SK-N-MC (cell line): ENCODE measurements around the gene ULK2.
"Not testable (repeated sequence)": the region's sequence is repeated elsewhere in the genome, so short reads cannot be mapped to it uniquely, and the experiment has no call there.

Experiments used
- DNase-seq: peaks from one replicate; pipeline ENCODE4 v3.0.0-alpha.2; 2011; ENCODE audit warnings: low read depth, low spot score
- H3K27ac ChIP-seq: fragments of 200-600 bp; sonication (generic); 2 replicates; pipeline ENCODE4 v1.5.1; 2016; ENCODE audit warnings: mixed run types
- H3K36me3 ChIP-seq: fragments of 200-600 bp; sonication (generic); 2 replicates; pipeline ENCODE4 v1.6.1; 2017; ENCODE audit warnings: antibody characterized with exemption, low read length, mixed read lengths; ENCODE audit not compliant: insufficient read depth
- H3K4me3 ChIP-seq: fragments of 200-600 bp; sonication (generic); 2 replicates; pipeline ENCODE4 v1.5.1; 2016
- H3K9ac ChIP-seq: fragments of 200-600 bp; sonication (generic); 2 replicates; pipeline ENCODE4 v1.8.0; 2017; ENCODE audit warnings: mixed run types, mixed read lengths; ENCODE audit not compliant: insufficient read length
- H3K9me3 ChIP-seq: fragments of 200-600 bp; sonication (generic); 2 replicates; pipeline ENCODE4 v1.6.1; 2017; ENCODE audit warnings: low read depth, mild to moderate bottlenecking, antibody characterized with exemption, low read length, moderate library complexity, mixed read lengths
- EZH2 ChIP-seq: fragments of 200-600 bp; sonication (generic); IDR thresholded peaks from one replicate; pipeline ENCODE4 v1.6.1; 2017; ENCODE audit warnings: antibody characterized with exemption
- FOXP2 ChIP-seq: optimal IDR thresholded peaks from 2 replicates; pipeline ENCODE3; 2011; ENCODE audit warnings: mild to moderate bottlenecking, moderate library complexity; ENCODE audit not compliant: insufficient read depth; ENCODE audit errors: extremely low read length, control extremely low read depth
- POLR2AphosphoS5 ChIP-seq: IDR thresholded peaks from 2 replicates; pipeline ENCODE4 v1.6.1; 2012; ENCODE audit warnings: mild to moderate bottlenecking, low read depth, low read length, borderline replicate concordance

ULK2 gene

GRCh38 chr17:19897090-19897837 lies 29.5 kb upstream of the ULK2 start:
- H3K27ac ChIP-seq = no peak overlapping the region
- no peak overlapping the region for H3K4me3 ChIP-seq
- DNase-seq = no peak

GRCh38 chr17:19896679-19897078 lies 28.9 kb upstream of the ULK2 start:
- no peak overlapping the region for H3K4me3 ChIP-seq
- H3K9me3 ChIP-seq = no peaks in the 10 kb centered on the region
- no peaks in the 10 kb centered on the region for H3K36me3 ChIP-seq
- DNase-seq = no peak
- TF ChIP-seq POLR2AphosphoS5 (no peak), EZH2 (no peak), FOXP2 (no peak)
- H3K9ac ChIP-seq = no peak overlapping the region
- no peak overlapping the region for H3K27ac ChIP-seq

More at GRCh38 chr17:19897090-19897837, 29.5 kb upstream of the ULK2 start:
- Histone ChIP-seq H3K9ac (no peak overlapping the region), H3K36me3 (no peaks in the 10 kb centered on the region), H3K9me3 (no peaks in the 10 kb centered on the region)
- TF ChIP-seq EZH2 = no peak
- no peak for TF ChIP-seq POLR2AphosphoS5
- no peak for TF ChIP-seq FOXP2

GRCh38 chr17:19890554-19890953 lies 22.8 kb upstream of the ULK2 start:
- H3K9ac ChIP-seq, DNase-seq, H3K4me3 ChIP-seq, H3K27ac ChIP-seq, H3K36me3 ChIP-seq, H3K9me3 ChIP-seq: not testable (repeated sequence)

GRCh38 chr17:19890001-19890400 lies 22.3 kb upstream of the ULK2 start:
- H3K9me3 ChIP-seq, H3K27ac ChIP-seq, H3K36me3 ChIP-seq, H3K9ac ChIP-seq, DNase-seq, H3K4me3 ChIP-seq: not testable (repeated sequence)

GRCh38 chr17:19886116-19886515 lies 18.4 kb upstream of the ULK2 start:
- Histone ChIP-seq H3K36me3 (no peaks in the 10 kb centered on the region), H3K27ac (no peak overlapping the region), H3K9ac (no peak overlapping the region), H3K4me3 (no peak overlapping the region), H3K9me3 (no peaks in the 10 kb centered on the region)
- TF ChIP-seq FOXP2 (no peak), EZH2 (no peak), POLR2AphosphoS5 (no peak)
- DNase-seq = no peak

GRCh38 chr17:19883537-19884215 lies 15.9 kb upstream of the ULK2 start:
- no peak for DNase-seq
- Histone ChIP-seq H3K4me3 (no peak overlapping the region), H3K36me3 (no peaks in the 10 kb centered on the region), H3K27ac (no peak overlapping the region), H3K9ac (no peak overlapping the region), H3K9me3 (no peaks in the 10 kb centered on the region)
- TF ChIP-seq FOXP2 (no peak), POLR2AphosphoS5 (no peak), EZH2 (no peak)

GRCh38 chr17:19880393-19880792 lies 12.7 kb upstream of the ULK2 start:
- DNase-seq = no peak
- no peak overlapping the region for H3K4me3 ChIP-seq
- H3K9ac ChIP-seq = no peak overlapping the region
- no peak for TF ChIP-seq EZH2
- no peak for TF ChIP-seq FOXP2
- TF ChIP-seq POLR2AphosphoS5 = no peak
- H3K27ac ChIP-seq = no peak overlapping the region
- H3K36me3 ChIP-seq = no peaks in the 10 kb centered on the region
- H3K9me3 ChIP-seq = no peaks in the 10 kb centered on the region

- no peak for TF ChIP-seq EZH2
- TF ChIP-seq POLR2AphosphoS5 = no peak
- no peak for TF ChIP-seq FOXP2
- no peak for DNase-seq
- Histone ChIP-seq H3K27ac (no peak overlapping the region), H3K9ac (no peak overlapping the region), H3K36me3 (no peaks in the 10 kb centered on the region), H3K9me3 (no peaks in the 10 kb centered on the region), H3K4me3 (no peak overlapping the region)
Measured at GRCh38 chr17:19877364-19877945, 9.7 kb upstream of the ULK2 start.
